DND-41 (cell line): Measurements from ENCODE around the gene OXT.
A peak's percentile ranks its signal among the peaks of the same experiment; 100 is the strongest.

ENCODE experiments used
- ATAC-seq: fragments of 200-7000 bp; cut with Tn5 transposase; 3 replicates; pipeline ENCODE4 v1.9.1; 2021; ENCODE audit warnings: low read depth; ENCODE audit not compliant: insufficient read depth
- DNase-seq: peaks from one replicate; pipeline ENCODE4 v3.0.0-alpha.2; 2020
- H2AFZ ChIP-seq: 2 replicates; pipeline ENCODE4 v1.6.0; 2012; ENCODE audit warnings: low read depth, low read length
- H3K27ac ChIP-seq: 2 replicates; pipeline ENCODE4 v1.5.1; 2012; ENCODE audit warnings: low read length, inconsistent platforms
- H3K27me3 ChIP-seq: fragments of 200-600 bp; sonication (generic); 2 replicates; pipeline ENCODE4 v1.6.0; 2012; ENCODE audit warnings: low read length, mild to moderate bottlenecking, inconsistent platforms; ENCODE audit not compliant: insufficient read depth, poor library complexity
- H3K36me3 ChIP-seq: 2 replicates; pipeline ENCODE4 v1.5.1; 2012; ENCODE audit warnings: low read length, inconsistent platforms; ENCODE audit not compliant: insufficient read depth
- H3K4me1 ChIP-seq: 2 replicates; pipeline ENCODE4 v1.5.1; 2012; ENCODE audit warnings: mild to moderate bottlenecking, low read length; ENCODE audit not compliant: insufficient read depth
- H3K4me2 ChIP-seq: 2 replicates; pipeline ENCODE4 v1.6.0; 2012; ENCODE audit warnings: mild to moderate bottlenecking, moderate library complexity, low read length, inconsistent platforms; ENCODE audit not compliant: insufficient read depth
- H3K4me3 ChIP-seq, 2 experiments: fragments of 200-600 bp in 1 of 2; shearing (Covaris generic) in 1 of 2; 2 replicates each; pipeline ENCODE4 v1.5.1; 2012 to 2016; ENCODE audit warnings: inconsistent platforms in 2 of 2, low read length in 2 of 2, mild to moderate bottlenecking in 2 of 2, low read depth in 1 of 2, moderate library complexity in 1 of 2
- H3K79me2 ChIP-seq: 2 replicates; pipeline ENCODE4 v1.6.0; 2012; ENCODE audit warnings: low read length, inconsistent platforms; ENCODE audit not compliant: insufficient read depth
- H3K9ac ChIP-seq: 2 replicates; pipeline ENCODE4 v1.6.0; 2012; ENCODE audit warnings: low read depth, mild to moderate bottlenecking, inconsistent platforms, low read length, moderate library complexity
- H3K9me3 ChIP-seq: 2 replicates; pipeline ENCODE4 v1.5.1; 2012; ENCODE audit warnings: low read length, moderate library complexity, mild to moderate bottlenecking, inconsistent platforms; ENCODE audit not compliant: insufficient read depth, severe bottlenecking
- H4K20me1 ChIP-seq: 2 replicates; pipeline ENCODE4 v1.6.0; 2012; ENCODE audit warnings: low read length; ENCODE audit not compliant: insufficient read depth
- CTCF ChIP-seq: IDR thresholded peaks from 2 replicates; pipeline ENCODE4 v1.5.1; 2012; ENCODE audit warnings: borderline replicate concordance, low read length, moderate library complexity, mild to moderate bottlenecking; ENCODE audit not compliant: poor library complexity, severe bottlenecking; ENCODE audit errors: extremely low read depth
- EZH2 ChIP-seq: IDR thresholded peaks from 3 replicates; pipeline ENCODE4 v1.6.1; 2012; ENCODE audit warnings: borderline replicate concordance, low read depth, mild to moderate bottlenecking, moderate library complexity, low read length, inconsistent platforms; ENCODE audit not compliant: severe bottlenecking

Gene OXT

DNA sequence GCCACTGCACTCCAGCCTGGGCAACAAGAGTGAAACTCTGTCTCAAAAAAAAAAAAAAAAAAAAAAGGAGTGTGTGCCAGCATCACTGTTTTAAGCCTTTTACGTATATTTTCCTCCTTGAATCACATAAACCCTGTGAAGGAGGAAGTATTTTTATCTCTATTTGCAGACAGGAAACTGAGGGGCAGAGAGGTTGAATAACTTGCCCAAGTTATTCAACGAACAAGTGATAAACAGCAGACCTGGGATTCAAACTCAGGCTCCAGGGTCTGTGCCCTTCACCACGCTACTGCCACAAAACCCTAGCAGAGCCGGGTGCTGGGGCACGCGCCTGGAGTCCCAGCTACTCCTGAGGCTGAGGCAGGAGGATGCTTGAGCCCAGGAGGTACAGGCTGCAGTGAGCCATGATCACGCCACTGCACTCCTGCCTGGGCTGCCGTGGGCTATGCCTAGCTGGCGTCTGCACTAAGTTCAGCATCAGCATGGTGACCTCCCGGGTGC, 22.5 kb downstream of the OXT start:
- Histone ChIP-seq H3K9ac (no peak overlapping the region), H3K4me3 (no peak overlapping the region), H3K27me3 (no peaks in the 10 kb centered on the region), H2AFZ (0 out of 2 replicates have a peak overlapping the region, but pooled peaks have one; percentile 40), H4K20me1 (no peaks in the 10 kb centered on the region), H3K36me3 (no peaks in the 10 kb centered on the region), H3K4me2 (no peak overlapping the region), H3K4me1 (peaks cover 20% of the 10 kb centered on the region), H3K9me3 (no peaks in the 10 kb centered on the region), H3K27ac (no peak overlapping the region), H3K79me2 (no peaks in the 10 kb centered on the region)
- no peak for TF ChIP-seq EZH2
- DNase-seq (no peak), ATAC-seq (0 out of 3 replicates have a peak, but pooled peaks have one; percentile 25)

DNA sequence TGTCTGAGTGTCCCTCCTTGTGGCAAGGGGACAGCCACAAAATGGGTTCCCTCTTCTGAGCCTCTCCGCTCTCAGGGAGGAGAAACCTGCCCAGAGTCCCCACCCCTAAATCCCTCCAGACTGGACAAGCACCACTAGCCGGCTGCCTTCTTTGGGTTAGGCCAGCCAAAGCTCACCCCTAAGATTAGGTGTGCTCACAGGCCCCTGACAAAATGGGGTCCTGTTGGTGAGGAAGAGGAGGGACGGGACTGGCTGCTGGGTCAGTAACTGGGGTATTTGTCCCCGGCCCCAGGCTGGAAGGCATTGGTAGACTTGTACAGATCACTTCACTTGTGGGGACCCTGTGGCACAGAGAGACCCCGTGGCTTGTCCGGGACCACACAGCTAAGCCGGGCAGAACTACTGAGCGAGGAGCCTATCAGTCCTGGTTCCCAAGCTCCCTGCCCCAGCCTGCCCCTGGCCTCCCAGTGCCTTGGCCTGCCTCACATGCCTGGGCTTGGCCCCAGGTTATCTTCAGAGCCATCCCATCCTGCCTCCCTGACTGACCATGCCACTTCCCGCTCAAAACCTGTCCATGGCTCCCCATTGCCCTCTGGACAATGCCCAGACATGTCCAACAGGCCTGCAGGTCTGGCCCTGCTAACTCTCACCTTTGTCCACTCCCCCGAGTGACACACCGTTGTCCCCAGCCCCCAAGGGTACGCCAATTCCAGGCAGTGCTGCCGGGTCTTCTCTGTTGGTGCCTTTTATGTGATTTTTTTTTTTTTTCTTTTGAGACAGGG, 23.6 kb downstream of the OXT start:
- no peaks in the 10 kb centered on the region for H4K20me1 ChIP-seq
- no peaks in the 10 kb centered on the region for H3K9me3 ChIP-seq
- no peak overlapping the region for H3K4me2 ChIP-seq
- H3K9ac ChIP-seq = no peak overlapping the region
- no peaks in the 10 kb centered on the region for H3K36me3 ChIP-seq
- no peaks in the 10 kb centered on the region for H3K27me3 ChIP-seq
- H2AFZ ChIP-seq = no peak overlapping the region
- no peak overlapping the region for H3K27ac ChIP-seq
- DNase-seq (no peak), ATAC-seq (no peak)
- H3K79me2 ChIP-seq = no peaks in the 10 kb centered on the region
- no peak overlapping the region for H3K4me3 ChIP-seq
- no peak for TF ChIP-seq CTCF
- TF ChIP-seq EZH2 = no peak
- peaks cover 19% of the 10 kb centered on the region for H3K4me1 ChIP-seq

DNA sequence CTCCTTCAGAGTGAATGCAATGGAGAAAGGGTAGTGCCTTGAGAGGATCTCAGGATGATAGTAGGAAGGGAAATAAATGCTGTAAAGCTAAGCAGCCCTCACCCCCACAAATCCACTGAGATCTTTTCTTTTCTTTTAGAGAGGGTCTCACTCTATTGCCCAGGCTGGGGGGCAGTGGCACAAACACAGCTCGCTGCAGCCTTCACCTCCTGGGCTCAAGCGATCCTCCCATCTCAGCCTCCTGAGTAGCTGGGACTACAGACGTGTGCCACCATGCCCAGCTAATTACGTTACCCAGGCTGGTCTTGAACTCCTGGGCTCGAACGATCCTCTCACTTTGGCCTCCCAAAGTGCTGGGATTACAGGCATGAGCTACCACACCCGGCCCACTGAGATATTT, 29.1 kb downstream of the OXT start:
- no peaks in the 10 kb centered on the region for H3K4me1 ChIP-seq
- H3K79me2 ChIP-seq = no peaks in the 10 kb centered on the region
- H3K36me3 ChIP-seq = no peaks in the 10 kb centered on the region
- H4K20me1 ChIP-seq = no peaks in the 10 kb centered on the region
- no peak overlapping the region for H3K4me2 ChIP-seq
- H3K4me3 ChIP-seq = no peak overlapping the region
- no peaks in the 10 kb centered on the region for H3K27me3 ChIP-seq
- no peak for DNase-seq
- no peaks in the 10 kb centered on the region for H3K9me3 ChIP-seq
- H3K27ac ChIP-seq = no peak overlapping the region
- no peak overlapping the region for H2AFZ ChIP-seq
- no peak for TF ChIP-seq EZH2
- TF ChIP-seq CTCF = no peak
- H3K9ac ChIP-seq = no peak overlapping the region
- no peak for ATAC-seq

DNA sequence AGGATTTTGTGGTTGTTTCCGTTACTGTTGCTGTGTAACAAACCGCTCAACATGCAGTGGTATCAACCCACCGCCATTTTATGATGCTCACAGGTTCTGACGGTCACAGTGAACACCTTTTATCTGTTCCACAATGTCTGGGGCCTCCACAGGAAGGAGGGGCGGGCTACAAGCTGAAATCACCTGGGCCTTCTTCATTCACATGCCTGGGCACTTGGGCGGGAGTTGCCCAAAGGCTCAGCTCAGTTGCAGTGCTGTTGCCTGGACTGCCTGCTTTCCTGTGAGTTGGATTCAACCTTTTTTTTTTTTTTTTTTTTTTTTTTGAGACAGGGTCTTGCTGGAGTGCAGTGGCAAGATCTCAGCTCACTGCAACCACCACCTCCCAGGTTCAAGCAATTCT, 29.8 kb downstream of the OXT start:
- H3K36me3 ChIP-seq = no peaks in the 10 kb centered on the region
- DNase-seq = no peak

More for the DNA sequence above, 29.8 kb downstream of the OXT start:
- H3K4me2 ChIP-seq = no peak overlapping the region
- H4K20me1 ChIP-seq = no peaks in the 10 kb centered on the region
- H3K4me1 ChIP-seq = no peaks in the 10 kb centered on the region
- no peak overlapping the region for H3K27ac ChIP-seq
- H3K9me3 ChIP-seq = no peaks in the 10 kb centered on the region
- no peak overlapping the region for H3K9ac ChIP-seq
- H2AFZ ChIP-seq = no peak overlapping the region
- no peaks in the 10 kb centered on the region for H3K79me2 ChIP-seq
- TF ChIP-seq CTCF (no peak), EZH2 (no peak)
- no peak for ATAC-seq
- no peaks in the 10 kb centered on the region for H3K27me3 ChIP-seq
- H3K4me3 ChIP-seq = no peak overlapping the region
